ENCODE results near the gene ANKRD17. TPM values are rescaled to one million over a fixed set of nuclear protein-coding genes. Genes with fewer than 3 reads are reported as not detected.

ANKRD17 gene
- total and polyA plus RNA-seq, 2 of the 4 experiments (the other 2 are of a cell fraction) = 28.5 to 75.3 TPM

DNA sequence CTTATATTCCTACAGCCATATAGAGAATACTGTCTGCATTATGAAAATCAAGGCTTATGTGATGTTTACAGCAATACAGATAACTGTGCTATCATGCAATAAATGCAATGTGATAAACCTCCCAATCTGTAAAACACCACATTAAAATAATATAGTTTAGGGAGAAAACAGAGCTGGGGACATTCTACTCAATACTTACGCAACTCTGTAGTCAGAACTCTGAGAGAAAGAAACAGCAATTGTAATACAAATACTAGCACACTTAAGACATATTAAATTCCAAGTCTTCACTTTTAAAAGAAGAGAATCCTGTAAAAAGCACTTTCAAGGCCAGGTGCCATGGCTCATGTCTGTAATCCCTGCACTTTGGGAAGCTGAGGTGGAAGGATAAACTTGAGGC is 61.4 kb downstream of the ANKRD17 start:
- Histone ChIP-seq H2BK15ac (ENCODE audit: low read depth, low read length) (no peak overlapping the region), H3K4ac (ENCODE audit: low read depth, low read length) (no peak overlapping the region), H3K79me1 (ENCODE audit: low read depth in 1 of 2, low read length in 2 of 2) (peaks cover 16 to 61% of the 10 kb centered on the region in 2 experiments), H3K27me3 (ENCODE audit: control insufficient read depth, insufficient read depth, low read length) (no peaks in the 10 kb centered on the region), H3K27ac (ENCODE audit: insufficient read depth, low read length) (peak overlapping the region; percentile 72; the same call in 1 of the 2 replicates), H4K5ac (ENCODE audit: low read depth, low read length) (no peak overlapping the region), H3K14ac (replicated peaks; ENCODE audit: low read depth, low read length) (no peak overlapping the region), H2AFZ (replicated peaks; ENCODE audit: low read length, poor library complexity) (no peak overlapping the region), H3K36me3 (ENCODE audit: control insufficient read depth, insufficient read depth, low read length) (0 out of 2 replicates have a peak, but pooled peaks cover 2% of the 10 kb centered on the region), H2AK9ac (replicated peaks; ENCODE audit: low read depth, low read length, poor library complexity) (no peak overlapping the region), H3K9ac (ENCODE audit: low read depth, low read length) (no peak overlapping the region), H2BK5ac (ENCODE audit: low read depth, low read length, poor library complexity, severe bottlenecking) (no peak overlapping the region), H3K9me3 (ENCODE audit: control insufficient read depth, insufficient read depth, low read length) (no peaks in the 10 kb centered on the region), H3K18ac (ENCODE audit: low read depth, low read length) (no peak overlapping the region; the same call in 1 of the 2 replicates), H3K4me3 (ENCODE audit: insufficient read depth, low read depth, low read length) (no peak overlapping the region), H3K4me1 (ENCODE audit: control insufficient read depth, insufficient read depth, low read length) (peaks cover 15% of the 10 kb centered on the region), H3K9me1 (ENCODE audit: insufficient read depth, low read length) (peaks cover 10% of the 10 kb centered on the region), H2BK120ac (ENCODE audit: low read depth, low read length) (no peak overlapping the region), H3K56ac (ENCODE audit: extremely low read depth, insufficient read depth, low read length) (no peak overlapping the region), H4K91ac (ENCODE audit: insufficient read depth, low read depth, low read length) (no peak overlapping the region), H2BK20ac (ENCODE audit: low read depth, low read length) (no peak overlapping the region), H2AK5ac (ENCODE audit: low read depth, low read length) (no peak overlapping the region), H4K20me1 (ENCODE audit: insufficient read depth, low read length) (peaks cover 40% of the 10 kb centered on the region), H3K23ac (ENCODE audit: low read depth, low read length) (no peak overlapping the region), H4K8ac (ENCODE audit: low read depth in 2 of 2, low read length in 2 of 2) (no peak overlapping the region), H3K4me2 (ENCODE audit: low read depth, low read length) (peak overlapping the region; percentile 54)
- in situ Hi-C loops (cut with MboI; ENCODE audit: low sequenced_read_pairs) = no loop called here
- ChIA-PET CTCF (no interaction called here), POLR2A (ENCODE audit: unreplicated experiment) (no interaction called here)
- dilution Hi-C loops (cut with HindIII; ENCODE audit: low sequenced_read_pairs, unreplicated experiment) = no loop called here
- intact Hi-C loops (cut with micrococcal nuclease) = no loop called here
- DNase-seq (peak; percentile 33), ATAC-seq (ENCODE audit: low read depth) (peak; percentile 40; the same call in 1 of the 2 replicates)
- TF ChIP-seq CEBPB (IDR thresholded peaks at IDR 0.05; ENCODE audit: low read depth, low read length) (peak; percentile 86), MAFK (IDR thresholded peaks at IDR 0.05; ENCODE audit: low read depth, low read length) (no peak), MAZ (IDR thresholded peaks at IDR 0.05; ENCODE audit: borderline replicate concordance, low read depth, low read length) (no peak), CHD1 (IDR thresholded peaks at IDR 0.05; ENCODE audit: low read depth, low read length) (no peak), POLR2A (IDR thresholded peaks at IDR 0.05; ENCODE audit: low read depth, low read length) (no peak)
- TF ChIP-seq, protein P1, sequence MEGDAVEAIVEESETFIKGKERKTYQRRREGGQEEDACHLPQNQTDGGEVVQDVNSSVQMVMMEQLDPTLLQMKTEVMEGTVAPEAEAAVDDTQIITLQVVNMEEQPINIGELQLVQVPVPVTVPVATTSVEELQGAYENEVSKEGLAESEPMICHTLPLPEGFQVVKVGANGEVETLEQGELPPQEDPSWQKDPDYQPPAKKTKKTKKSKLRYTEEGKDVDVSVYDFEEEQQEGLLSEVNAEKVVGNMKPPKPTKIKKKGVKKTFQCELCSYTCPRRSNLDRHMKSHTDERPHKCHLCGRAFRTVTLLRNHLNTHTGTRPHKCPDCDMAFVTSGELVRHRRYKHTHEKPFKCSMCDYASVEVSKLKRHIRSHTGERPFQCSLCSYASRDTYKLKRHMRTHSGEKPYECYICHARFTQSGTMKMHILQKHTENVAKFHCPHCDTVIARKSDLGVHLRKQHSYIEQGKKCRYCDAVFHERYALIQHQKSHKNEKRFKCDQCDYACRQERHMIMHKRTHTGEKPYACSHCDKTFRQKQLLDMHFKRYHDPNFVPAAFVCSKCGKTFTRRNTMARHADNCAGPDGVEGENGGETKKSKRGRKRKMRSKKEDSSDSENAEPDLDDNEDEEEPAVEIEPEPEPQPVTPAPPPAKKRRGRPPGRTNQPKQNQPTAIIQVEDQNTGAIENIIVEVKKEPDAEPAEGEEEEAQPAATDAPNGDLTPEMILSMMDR (conservative IDR thresholded peaks at IDR 0.05; ENCODE audit: low read depth, low read length) = no peak
- no TSS peak for BruUV-seq (replicated peaks)
- no CpG with 5 or more reads among the region's 1 CpG for WGBS, 2 experiments (ENCODE audit: extremely low coverage in 2 of 2, insufficient read length in 1 of 2)

Data from IMR-90 (cell line).